HG02943 (cell line): ENCODE data around the gene TSPAN5.

Experiments
- ATAC-seq: cut with Tn5 transposase; IDR thresholded peaks from one replicate; pipeline ENCODE4 v1.9.1; 2021; ENCODE audit warnings: mild to moderate bottlenecking, low read depth, moderate library complexity; ENCODE audit not compliant: unreplicated experiment

Gene TSPAN5

DNA sequence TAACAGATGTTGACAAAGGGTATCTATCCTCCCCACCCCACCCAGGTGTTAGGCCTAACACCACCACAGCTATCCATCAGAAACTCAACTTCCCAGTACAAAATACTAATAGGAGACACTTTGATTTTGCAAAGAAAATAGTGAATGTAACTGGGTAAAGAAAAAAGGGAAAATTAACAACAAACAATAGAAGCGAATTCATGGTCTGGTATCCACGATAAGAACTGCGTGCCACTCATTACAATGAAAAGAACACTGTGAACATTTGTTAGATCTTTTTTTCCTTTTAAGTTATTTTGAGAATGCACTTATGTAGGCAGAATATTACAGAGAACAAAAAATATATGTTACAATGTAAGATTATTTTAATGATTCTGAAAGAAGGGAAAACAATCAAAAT lies 12.0 kb downstream of the TSPAN5 start:
- no peak for ATAC-seq

DNA sequence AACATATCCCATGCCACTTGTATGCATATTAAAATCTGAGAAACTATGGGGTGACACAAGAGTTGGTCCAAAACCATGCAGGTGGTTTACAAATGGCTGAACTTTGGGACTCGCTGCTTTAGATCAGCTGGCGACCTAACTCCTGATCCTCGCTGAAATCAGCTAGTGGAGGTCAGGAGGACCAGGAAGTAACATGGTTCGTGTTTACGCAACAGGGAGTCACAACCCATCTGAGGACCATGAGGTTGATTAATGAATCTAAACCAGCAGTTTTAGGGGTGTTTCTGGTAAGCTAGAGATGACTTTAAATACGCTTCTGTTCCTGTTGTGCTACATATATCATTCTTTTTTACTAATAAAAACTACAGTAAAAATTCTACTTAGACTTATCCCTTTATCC lies 12.9 kb downstream of the TSPAN5 start:
- ATAC-seq = no peak

DNA sequence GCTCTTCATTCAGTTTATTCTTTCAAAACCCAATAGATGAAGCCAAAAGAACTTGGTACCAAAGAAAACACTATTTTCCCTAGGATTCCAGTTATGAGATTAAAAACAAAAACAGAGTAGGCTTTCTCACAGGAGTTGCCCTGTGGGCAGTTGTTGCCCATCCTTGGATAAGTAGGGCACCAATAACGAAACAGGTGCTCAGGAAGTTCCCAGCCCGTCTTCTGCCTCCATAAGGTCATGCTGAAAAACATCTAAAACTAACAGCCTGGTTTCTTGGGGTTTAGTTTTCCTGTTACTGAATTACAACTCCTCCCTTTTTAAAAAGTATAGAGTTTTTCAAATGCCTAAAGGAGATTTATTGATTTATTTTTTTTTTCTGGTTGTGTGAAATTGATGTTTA lies 14.7 kb downstream of the TSPAN5 start:
- no peak for ATAC-seq

DNA sequence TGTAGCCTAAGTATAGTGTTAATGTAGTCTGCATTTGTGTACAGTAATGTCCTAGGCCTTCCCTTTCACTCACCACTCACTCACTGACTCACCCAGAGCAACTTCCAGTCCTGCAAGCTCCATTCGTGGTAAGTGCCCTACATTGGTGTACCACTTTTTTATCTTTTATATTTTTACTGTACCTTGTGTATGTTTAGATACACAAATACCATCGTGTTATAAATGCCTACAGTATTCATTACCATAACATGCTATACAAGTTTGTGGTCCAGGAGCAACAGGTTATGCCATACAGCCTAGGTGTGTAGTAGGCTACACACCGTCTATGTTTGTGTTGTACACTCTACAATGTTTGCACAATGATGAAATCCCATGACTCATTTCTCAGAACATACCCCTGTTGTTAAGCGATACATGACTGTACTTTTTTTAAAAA lies 15.4 kb downstream of the TSPAN5 start:
- no peak for ATAC-seq

DNA sequence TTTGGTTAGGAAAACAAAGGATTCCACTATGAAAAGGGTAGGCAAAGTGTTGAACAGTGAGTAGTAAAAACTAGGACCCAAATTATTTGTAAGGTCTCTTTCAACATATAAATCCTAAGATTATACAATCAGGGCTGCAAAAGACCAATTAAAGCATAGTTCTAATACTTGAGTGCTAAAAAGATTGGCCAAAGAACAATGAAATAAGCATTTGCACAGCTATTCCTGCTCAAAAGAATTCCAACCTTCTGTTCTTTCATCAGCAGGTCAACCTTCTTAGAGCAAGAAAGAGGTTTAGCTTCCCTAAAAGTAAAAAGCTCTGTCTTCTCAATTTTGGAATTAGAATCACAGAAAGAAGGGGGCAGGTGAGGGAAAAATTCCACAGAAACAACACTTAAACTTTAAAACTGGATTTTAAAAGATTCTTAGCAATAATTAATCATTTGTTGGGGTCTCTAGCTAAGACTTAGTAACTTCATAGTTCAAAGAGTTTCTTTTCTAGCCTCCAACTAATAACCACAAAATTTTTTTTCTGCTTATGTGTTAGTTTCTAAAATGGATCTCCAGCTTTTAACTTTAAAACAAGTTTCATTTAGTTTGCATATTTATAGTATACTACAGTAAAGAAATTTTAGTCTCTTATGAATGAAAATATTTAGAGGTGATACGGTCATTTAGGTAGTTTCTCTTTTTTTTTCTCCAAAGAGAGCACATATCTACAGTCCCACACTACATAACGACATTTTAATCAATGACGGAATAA lies 16.3 kb downstream of the TSPAN5 start:
- ATAC-seq = no peak

DNA sequence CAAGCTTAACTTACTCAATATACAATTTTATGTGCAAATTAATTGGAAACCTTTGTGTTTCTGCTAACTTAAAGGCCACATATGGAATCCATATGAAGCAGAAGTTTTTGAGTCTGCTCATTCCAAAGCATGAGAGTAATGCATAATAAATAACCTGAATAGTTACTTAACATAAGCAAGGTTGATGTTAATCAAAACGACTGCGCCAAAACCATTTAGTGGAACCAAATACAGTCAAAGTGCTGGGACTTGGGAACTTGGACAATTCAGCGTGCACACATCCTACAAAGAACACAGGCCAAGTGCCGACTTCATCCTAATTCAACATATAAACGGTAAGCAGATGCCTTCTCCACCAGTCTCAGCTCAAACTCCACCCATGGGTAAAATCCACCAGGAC lies 17.0 kb downstream of the TSPAN5 start:
- no peak for ATAC-seq

DNA sequence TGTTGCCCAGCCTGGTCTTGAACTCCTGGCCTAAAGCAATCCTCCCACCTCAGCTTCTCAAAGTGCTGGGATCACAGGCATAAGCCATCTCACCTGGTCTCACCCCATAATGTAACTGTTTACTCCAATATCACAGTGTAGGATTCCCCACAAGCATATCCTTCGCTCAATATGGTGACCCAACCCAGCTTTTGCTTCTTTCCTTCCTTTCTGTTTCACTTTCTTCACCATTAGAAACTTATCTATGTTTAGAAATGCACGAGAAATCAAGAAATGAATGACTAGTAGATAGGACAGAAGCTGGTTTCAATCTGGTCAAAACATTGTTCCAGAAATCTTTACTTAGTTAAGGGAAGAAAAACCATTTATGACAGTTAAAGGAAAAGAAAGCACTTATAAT lies 18.9 kb downstream of the TSPAN5 start:
- peak; percentile 61 for ATAC-seq

DNA sequence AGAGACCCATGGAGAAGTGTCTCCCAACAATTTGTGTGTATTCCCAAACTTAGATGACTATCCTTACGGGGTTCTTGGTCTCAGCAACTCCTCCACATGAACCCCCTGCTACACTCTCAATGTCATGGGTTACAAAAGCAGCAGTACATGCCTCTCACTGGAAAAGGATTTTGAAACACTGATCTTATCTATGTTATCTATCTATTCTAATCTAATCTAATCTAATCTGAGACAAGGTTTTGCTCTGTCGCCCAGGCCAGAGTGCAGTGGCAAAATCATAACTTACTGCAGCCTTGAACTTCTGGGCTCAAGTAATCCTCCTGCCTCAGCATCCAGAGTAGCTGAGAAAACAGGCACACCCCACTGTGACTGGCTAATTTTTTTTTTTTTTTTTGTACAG lies 19.3 kb downstream of the TSPAN5 start:
- ATAC-seq = no peak

DNA sequence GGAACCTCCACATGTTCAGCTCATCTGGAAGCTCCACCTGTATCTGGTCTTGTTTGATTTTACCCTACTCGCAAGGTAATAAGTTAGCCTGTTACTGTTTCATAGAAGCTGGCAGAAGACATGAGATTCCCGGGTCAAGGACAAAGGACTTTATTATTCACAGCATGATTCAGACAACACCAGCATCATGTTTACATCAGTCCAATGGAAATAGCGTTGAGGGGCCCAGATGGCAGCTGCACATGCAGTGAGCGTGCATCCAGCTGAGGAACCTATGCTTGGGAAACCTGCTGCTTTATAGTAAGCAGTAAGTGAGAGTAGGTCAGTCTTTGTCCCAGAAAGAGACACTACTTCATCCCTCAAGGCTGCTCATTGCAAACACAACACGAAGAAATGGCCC lies 19.8 kb downstream of the TSPAN5 start:
- ATAC-seq = no peak

DNA sequence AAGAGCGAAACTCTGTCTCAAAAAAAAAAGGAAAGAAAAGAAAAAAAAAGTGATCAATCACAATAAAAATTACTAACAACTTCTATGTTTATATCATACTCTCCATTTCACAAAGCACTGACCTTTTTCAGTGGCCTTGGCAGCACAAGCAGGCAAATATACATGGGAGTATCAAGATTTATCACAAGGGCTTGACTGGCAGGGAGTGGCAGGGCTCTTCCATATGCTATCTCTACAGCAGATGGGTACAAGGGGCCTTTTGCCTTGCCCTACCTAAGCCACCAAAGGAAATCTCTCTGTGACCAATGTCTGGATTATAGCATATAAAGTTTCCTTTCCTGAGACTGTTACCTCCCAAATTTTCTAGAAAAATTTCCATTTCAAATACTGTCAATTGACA lies 24.4 kb downstream of the TSPAN5 start:
- no peak for ATAC-seq

DNA sequence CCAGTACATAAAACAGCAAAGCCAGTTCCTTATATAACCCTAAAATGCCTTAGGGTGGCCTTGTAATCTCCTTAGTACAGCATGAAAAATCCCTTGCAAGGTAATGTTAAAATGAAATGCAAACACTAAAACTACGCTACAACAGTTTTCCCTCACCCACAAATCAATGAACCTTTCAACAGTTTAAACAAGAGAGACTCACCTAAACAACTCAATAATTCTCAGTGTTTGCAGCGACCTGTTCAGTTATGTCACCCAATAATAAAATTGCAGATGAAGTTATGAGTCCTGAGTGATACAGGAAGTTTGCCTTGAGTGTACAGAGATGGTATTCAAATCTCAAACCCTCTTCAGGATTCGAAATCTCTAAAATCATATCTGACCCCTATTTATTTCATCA lies 25.3 kb downstream of the TSPAN5 start:
- no peak for ATAC-seq

DNA sequence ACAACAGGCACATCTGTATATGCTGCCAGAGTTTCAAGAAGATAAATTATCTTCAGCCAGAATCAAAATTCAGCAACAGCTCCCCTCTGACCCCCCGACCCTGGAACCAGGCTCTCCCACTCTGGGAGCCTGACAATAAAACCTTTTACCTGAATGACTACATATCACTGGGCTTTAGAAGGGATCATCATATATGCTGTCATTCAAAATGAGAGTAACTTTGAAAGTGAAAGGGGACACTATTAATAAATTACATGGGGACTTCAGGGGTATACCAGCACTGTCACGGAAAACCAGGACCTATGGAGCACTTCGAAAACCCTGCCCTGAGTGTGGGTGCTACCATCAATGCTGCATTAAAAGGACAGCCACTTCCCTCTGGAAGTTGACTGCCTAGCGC lies 26.2 kb downstream of the TSPAN5 start:
- ATAC-seq = no peak

DNA sequence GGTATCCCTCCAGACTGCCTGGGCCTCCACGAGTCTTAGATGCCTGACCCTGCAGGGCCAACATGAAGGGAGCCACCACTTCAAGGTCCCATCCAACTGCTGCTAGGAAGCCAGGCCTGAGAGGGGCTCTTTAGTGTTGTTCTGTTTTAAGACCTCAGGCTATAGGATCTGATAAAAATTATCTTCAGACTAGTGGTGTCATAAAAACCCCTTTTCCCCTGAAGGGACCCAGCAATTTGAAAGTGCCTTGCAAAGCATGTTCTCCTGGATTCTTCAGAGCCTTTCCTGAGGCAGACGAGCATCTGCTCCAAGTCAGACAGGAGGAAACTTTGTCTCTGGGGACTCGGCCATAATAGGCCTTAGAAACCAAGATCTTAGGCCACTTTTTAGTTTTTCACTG lies 26.9 kb downstream of the TSPAN5 start:
- no peak for ATAC-seq

DNA sequence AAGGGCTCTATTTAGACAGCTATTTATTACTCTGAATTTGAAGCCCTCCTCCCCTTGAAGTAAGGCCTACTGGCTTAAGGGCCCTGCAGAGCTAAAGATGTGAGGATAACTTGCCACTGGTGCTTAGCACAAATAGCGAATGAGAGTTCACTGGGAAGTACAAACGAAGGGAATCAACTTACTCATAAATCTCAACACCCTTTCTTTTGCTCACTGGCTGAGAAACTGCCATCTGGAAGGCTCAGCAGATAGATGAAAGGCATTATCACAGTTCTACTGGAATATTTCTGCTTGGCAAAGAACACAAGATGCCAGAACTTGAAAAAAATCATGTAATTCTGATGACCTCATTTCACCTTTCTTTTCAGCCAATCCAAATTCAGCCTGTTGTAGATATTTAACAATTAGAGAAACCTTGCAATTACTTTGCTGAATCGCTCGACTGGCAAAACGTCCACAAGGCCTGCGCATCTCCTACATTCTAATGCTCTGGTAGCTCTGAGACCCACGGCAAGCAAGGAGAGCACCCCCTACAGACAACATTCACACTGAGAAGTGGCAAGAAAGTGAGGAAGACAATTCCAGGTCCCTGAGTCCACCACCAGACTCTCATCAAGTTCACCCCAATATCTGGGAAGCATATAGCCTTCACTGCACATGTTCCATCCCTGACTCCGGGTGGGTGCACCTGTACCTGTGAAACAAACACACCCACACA lies 27.5 kb downstream of the TSPAN5 start:
- ATAC-seq = no peak

DNA sequence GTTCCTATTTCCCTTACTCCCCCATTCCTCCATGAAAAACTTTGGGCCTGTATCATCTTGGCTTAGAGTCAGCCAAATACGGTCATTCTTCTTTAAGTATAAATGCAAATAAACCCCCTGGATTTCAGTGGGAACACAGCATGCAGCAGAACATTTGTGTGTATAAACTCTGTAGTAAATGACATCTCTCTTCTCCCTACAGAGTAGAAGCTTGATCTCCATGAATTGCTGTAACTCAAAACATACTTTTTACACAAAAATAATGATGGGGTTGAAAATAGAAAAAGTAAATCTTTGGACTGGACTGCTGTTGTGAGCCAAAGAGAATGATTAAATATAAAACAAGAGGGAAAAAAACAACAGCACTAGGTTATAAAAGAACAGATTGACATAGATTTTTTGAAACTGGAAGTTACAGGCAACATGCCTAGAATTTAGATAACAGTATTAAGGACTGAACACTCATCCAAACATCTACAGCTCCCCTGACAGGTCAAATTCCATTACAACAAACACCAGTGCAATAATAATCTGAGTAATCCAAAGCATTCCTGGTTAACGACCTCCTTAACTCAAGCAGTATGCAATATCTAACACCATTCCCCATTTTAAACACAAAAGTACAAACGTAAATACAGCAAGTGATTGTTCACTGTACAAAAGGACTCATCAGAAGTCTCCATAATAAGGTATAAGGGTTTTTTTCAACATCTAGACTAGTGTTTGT lies 30.7 kb downstream of the TSPAN5 start:
- ATAC-seq = no peak

DNA sequence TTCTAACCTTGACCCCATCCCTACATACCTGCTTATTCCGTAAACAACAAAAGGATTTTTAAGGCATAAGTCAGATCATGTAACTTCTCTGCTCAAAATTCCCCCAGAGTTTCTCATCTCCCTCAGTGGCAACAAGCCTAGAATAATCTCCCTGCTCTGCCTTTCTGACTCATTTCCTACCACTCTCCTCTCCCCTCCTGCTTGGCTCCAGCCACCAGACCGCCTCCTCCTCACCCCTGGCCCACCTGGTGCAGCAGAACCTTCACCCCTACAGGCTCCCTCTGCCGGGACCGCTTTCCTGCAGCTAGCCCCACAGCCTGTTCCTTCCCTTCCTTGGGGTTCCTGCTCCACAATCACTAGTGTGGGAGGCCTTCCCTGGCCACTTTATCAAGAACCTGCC lies 32.1 kb downstream of the TSPAN5 start:
- no peak for ATAC-seq

DNA sequence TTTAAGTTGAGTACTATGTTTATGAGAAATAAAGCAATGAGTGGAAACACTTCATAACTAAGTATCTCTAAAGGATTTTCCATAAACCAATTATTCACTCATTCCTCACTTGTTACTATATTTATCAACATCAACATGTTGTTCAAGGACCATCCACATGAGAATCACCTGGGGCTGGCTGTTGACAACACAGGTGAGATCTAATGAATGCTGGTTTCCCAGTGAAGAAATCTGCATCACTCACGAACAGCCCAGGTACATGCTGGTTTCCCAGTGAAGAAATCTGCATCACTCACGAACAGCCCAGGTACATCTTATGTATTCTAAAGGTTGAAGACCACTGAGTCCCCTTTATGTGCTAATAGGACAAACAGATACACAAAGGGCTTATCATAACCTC lies 32.5 kb downstream of the TSPAN5 start:
- ATAC-seq = no peak

DNA sequence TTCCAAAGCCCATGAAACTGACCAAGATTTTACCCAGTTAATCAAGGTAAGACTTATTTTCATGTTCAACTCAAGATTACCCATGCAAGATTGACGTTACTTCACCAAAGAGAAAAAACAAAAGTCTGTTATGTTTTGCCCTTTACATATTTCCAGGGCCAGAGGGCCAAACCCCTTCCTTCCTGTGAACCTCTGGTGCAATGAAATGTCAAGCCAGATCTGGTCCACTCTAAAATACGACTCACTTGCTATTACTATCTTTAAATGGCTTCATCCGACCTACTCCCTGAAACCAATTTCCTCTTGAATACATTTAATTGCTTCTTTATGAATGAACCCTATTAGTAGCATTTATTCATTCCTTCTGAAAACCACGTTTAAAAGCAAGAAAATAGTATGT lies 33.0 kb downstream of the TSPAN5 start:
- ATAC-seq = no peak

DNA sequence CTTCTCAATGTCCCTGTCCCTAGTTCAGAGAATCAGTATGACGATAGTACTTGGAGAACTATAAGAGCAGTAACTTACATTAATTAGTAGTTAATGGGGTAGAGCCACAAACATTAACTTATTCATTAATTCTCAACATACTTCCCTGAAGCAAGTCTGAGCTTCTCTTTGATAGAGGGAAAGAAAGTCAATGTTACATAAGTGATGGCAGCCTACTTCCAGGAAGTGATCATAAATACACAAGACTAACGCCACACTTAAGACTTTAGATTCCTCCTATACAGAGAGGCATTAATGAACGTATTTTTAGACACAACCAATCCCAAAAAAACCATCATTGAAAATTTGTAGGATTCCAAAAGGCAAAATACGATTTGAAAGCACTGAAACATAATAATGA lies 33.8 kb downstream of the TSPAN5 start:
- ATAC-seq = no peak

DNA sequence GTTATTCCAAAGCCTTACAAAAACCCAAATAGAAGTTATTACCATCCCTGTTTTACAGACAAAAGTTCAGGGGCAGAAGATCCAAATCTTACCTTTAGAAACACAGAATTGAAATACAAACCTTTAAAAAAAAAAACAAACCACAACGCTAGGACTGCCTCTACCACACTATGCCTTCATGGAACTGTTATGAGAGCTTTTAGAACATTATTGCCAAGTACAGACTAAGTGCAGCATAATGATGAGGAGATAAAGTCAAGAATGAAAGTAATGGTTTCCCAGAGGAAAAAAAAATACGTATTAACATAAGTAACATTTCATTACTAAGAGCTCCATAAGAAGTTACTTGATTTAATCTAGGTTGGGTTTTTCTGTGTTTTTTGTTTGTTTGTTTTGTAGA lies 34.3 kb downstream of the TSPAN5 start:
- no peak for ATAC-seq

DNA sequence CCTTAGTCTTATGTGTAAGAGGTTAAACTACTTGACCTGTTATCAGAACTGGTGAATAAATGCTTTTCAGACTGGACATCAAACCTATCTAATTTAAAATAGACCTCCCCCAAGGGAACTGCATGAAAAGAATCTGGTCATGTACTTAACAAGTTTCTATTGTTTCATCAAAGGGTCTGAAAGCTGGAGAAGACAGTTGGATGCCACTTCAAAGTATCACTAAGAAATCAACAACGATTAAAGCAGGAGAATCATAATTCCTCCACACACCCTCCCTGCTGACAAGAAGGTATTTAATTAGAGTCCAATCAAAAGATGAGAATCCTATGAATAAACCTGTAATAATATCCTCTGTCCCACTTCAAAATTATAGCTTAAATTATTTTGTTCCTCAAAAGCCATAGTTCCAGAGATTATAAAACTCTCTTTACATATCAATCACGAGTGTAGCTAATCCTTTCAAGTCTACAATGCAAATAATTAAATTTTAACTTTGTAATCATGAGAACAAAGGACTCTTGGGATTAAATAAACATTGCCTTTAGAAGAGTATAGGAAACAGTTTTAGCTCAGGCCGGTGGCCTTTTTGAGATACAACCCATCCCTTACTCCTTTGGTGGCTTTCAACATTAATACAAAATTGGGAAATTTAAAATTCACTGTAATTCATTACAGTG lies 35.1 kb downstream of the TSPAN5 start:
- ATAC-seq = no peak
